ENCODE data around the gene LAMA2. TPM values are rescaled to one million over a fixed set of nuclear protein-coding genes. Genes with fewer than 3 reads are reported as not detected.

Gene LAMA2
- total RNA-seq, 1 experiment from 2014 or later: 8.2 TPM

GRCh38 chr6:129555206-129555832, 672.4 kb downstream of the LAMA2 start:
- DNase-seq (ENCODE audit: low read depth, low spot score): no peak
- no peak overlapping the region for H3K4me3 ChIP-seq (replicated peaks in 1 of 2; ENCODE audit: low read depth in 1 of 2, low read length in 2 of 2)
- no peak overlapping the region for H3K9ac ChIP-seq (ENCODE audit: low read length)
- no peak for TF ChIP-seq EZH2 (IDR thresholded peaks at IDR 0.05)
- no peak for TF ChIP-seq CTCF (IDR thresholded peaks at IDR 0.05 in 2 of 3, conservative IDR thresholded peaks at IDR 0.05 in 1 of 3; ENCODE audit: borderline replicate concordance in 1 of 3, insufficient read depth in 1 of 3, low read depth in 2 of 3, low read length in 2 of 3)
- no peak for TF ChIP-seq EZH2phosphoT487 (IDR thresholded peaks at IDR 0.05; ENCODE audit: borderline replicate concordance)
- TF ChIP-seq ATF3 (IDR thresholded peaks at IDR 0.05): no peak
- TF ChIP-seq POLR2AphosphoS5 (IDR thresholded peaks at IDR 0.05; ENCODE audit: low read depth, low read length): no peak
- TF ChIP-seq RAD21 (IDR thresholded peaks at IDR 0.05; ENCODE audit: low read depth): no peak
- no peak for TF ChIP-seq CBX3 (IDR thresholded peaks at IDR 0.05; ENCODE audit: low read depth)
- TF ChIP-seq TCF7L2 (IDR thresholded peaks at IDR 0.05; ENCODE audit: borderline replicate concordance, extremely low read depth, insufficient read depth, insufficient read length): no peak
- intact Hi-C loops (cut with micrococcal nuclease): no loop called here
- no peaks in the 10 kb centered on the region for H3K9me2 ChIP-seq (ENCODE audit: insufficient read depth)
- no peak for ATAC-seq
- no peak overlapping the region for H3K27ac ChIP-seq (ENCODE audit: low read depth, low read length)
- no peaks in the 10 kb centered on the region for H4K20me1 ChIP-seq (ENCODE audit: insufficient read depth)
- H3K27me3 ChIP-seq (ENCODE audit: insufficient read depth, low read length): no peaks in the 10 kb centered on the region
- ChIA-PET RAD21 (ENCODE audit: low non-redundant PET in 1 of 2, low total read pairs in 2 of 2, uncharacterized antibody in 2 of 2, unreplicated experiment in 2 of 2) (no interaction called here), POLR2A (no interaction called here), CTCF (no interaction called here)
- no peaks in the 10 kb centered on the region for H3K4me1 ChIP-seq (ENCODE audit: control insufficient read depth in 1 of 2, insufficient read depth in 2 of 2, low read length in 2 of 2)
- no peak overlapping the region for H3K4me2 ChIP-seq (ENCODE audit: low read length)
- BruUV-seq (replicated peaks): no TSS peak
- H3K9me3 ChIP-seq (ENCODE audit: control insufficient read depth in 1 of 2, insufficient read depth in 1 of 2, low read depth in 1 of 2, low read length in 2 of 2): no peaks in the 10 kb centered on the region
- no peaks in the 10 kb centered on the region for H3K79me2 ChIP-seq (ENCODE audit: insufficient read depth, low read length)
- no peak overlapping the region for H2AFZ ChIP-seq (ENCODE audit: low read depth, low read length, poor library complexity, severe bottlenecking)
- H3K36me3 ChIP-seq (ENCODE audit: control insufficient read depth in 1 of 2, insufficient read depth in 2 of 2, low read length in 2 of 2): peaks cover 3 to 9% of the 10 kb centered on the region in 2 experiments; a peak in 1 of 4 replicates
